Endothelial cell of umbilical vein (primary cell): Measurements from ENCODE around the gene DAP. TPM values are rescaled to one million over a fixed set of nuclear protein-coding genes. Genes with fewer than 3 reads are reported as not detected.

Source experiments
- BruUV-seq: library from RNA; stranded (reverse); fragments of 400-500 nt; replicated peaks from 2 replicates; lab custom pipeline; 2021; lab: Mats Ljungman, UMichigan
- CTCF ChIA-PET: fragments of 300-600, 350-600 bp; sonication (Branson Sonifier 250); formaldehyde crosslinking; loops from one replicate; lab custom pipeline; 2021; ENCODE audit warnings: antibody characterized with exemption, inconsistent platforms; lab: Charles Lee
- POLR2A ChIA-PET: fragments of 300-600, 350-600 bp; sonication (Branson Sonifier 250); formaldehyde crosslinking; loops from one replicate; lab custom pipeline; 2021; ENCODE audit warnings: antibody characterized with exemption, inconsistent platforms; lab: Charles Lee
- DNase-seq: peaks from one replicate; pipeline ENCODE4 v3.0.0-alpha.2; 2011; ENCODE audit warnings: low read depth, low spot score
- FAIRE-seq: peaks from 2 replicates; lab custom pipeline; 2011; peaks lifted over from hg19 to GRCh38; lab: Jason Lieb, UNC
- H2AFZ ChIP-seq: 2 replicates; pipeline ENCODE4 v1.6.0; 2012; ENCODE audit warnings: low read depth, low read length, control low read depth, inconsistent platforms
- H3K27ac ChIP-seq: 2 replicates; pipeline ENCODE4 v1.5.1; 2011; ENCODE audit warnings: low read depth, mild to moderate bottlenecking, control low read depth, low read length, moderate library complexity; ENCODE audit not compliant: insufficient read depth
- H3K27me3 ChIP-seq, 2 experiments: 2 replicates each; pipeline versions ENCODE4 v1.6.0 to v1.6.1; 2011; ENCODE audit warnings: low read length in 2 of 2, mixed read lengths in 1 of 2; ENCODE audit not compliant: control insufficient read depth in 2 of 2, insufficient read depth in 2 of 2
- H3K36me3 ChIP-seq, 2 experiments: 2 replicates in 1 of 2; 3 replicates in 1 of 2; pipeline ENCODE4 v1.5.1; 2011; ENCODE audit warnings: low read length in 2 of 2, mild to moderate bottlenecking in 1 of 2, moderate library complexity in 1 of 2; ENCODE audit not compliant: control insufficient read depth in 2 of 2, insufficient read depth in 2 of 2; ENCODE audit errors: extremely low read depth in 1 of 2
- H3K4me1 ChIP-seq: 3 replicates; pipeline ENCODE4 v1.5.1; 2011; ENCODE audit warnings: mild to moderate bottlenecking, low read length; ENCODE audit not compliant: control insufficient read depth, insufficient read depth; ENCODE audit errors: extremely low read depth
- H3K4me2 ChIP-seq: 2 replicates; pipeline ENCODE4 v1.6.1; 2011; ENCODE audit warnings: low read length, control low read depth, mixed read lengths; ENCODE audit not compliant: insufficient read depth
- H3K4me3 ChIP-seq, 3 experiments: fragments of 200-600 bp in 1 of 3; sonication (generic), shearing (Covaris generic) in 1 of 3; replicated peaks in 1 of 3; 2 replicates each; pipeline ENCODE4 v1.5.1; 2011 to 2016; ENCODE audit warnings: control low read depth in 3 of 3, low read length in 3 of 3, mild to moderate bottlenecking in 2 of 3, inconsistent platforms in 1 of 3, low read depth in 1 of 3, moderate library complexity in 1 of 3; ENCODE audit not compliant: insufficient read depth in 1 of 3
- H3K79me2 ChIP-seq: 2 replicates; pipeline ENCODE4 v1.6.0; 2012; ENCODE audit warnings: low read length, inconsistent platforms; ENCODE audit not compliant: control insufficient read depth, insufficient read depth
- H3K9ac ChIP-seq: replicated peaks from 2 replicates; pipeline ENCODE3; 2011; ENCODE audit warnings: low read length, control low read depth; ENCODE audit not compliant: insufficient read depth; ENCODE audit errors: extremely low read depth
- H3K9me1 ChIP-seq: replicated peaks from 3 replicates; pipeline ENCODE4 v1.6.0; 2011; ENCODE audit warnings: mild to moderate bottlenecking, low read length; ENCODE audit not compliant: control insufficient read depth, insufficient read depth; ENCODE audit errors: extremely low read depth
- H3K9me3 ChIP-seq: replicated peaks from 2 replicates; pipeline ENCODE4 v1.5.1; 2012; ENCODE audit warnings: low read length, inconsistent platforms; ENCODE audit not compliant: control insufficient read depth, insufficient read depth
- H4K20me1 ChIP-seq: replicated peaks from 2 replicates; pipeline ENCODE3; 2011; ENCODE audit warnings: mild to moderate bottlenecking, low read length; ENCODE audit not compliant: control insufficient read depth, insufficient read depth; ENCODE audit errors: extremely low read depth
- CTCF ChIP-seq, 2 donors: IDR thresholded peaks; 1 replicate in 1 of 2; 2 replicates in 1 of 2; pipeline ENCODE4 v1.5.1; 2011; ENCODE audit warnings: low read length in 2 of 2, mild to moderate bottlenecking in 2 of 2, moderate library complexity in 2 of 2, control low read depth in 1 of 2, inconsistent platforms in 1 of 2, low read depth in 1 of 2; ENCODE audit not compliant: insufficient read depth in 1 of 2; ENCODE audit errors: extremely low read depth in 1 of 2
- EZH2 ChIP-seq: IDR thresholded peaks from 2 replicates; pipeline ENCODE4 v1.6.1; 2012; ENCODE audit warnings: borderline replicate concordance, low read depth, mild to moderate bottlenecking, moderate library complexity, low read length, inconsistent platforms; ENCODE audit not compliant: severe bottlenecking
- FOS ChIP-seq: IDR thresholded peaks from 2 replicates; pipeline ENCODE4 v1.6.1; 2011; ENCODE audit warnings: mild to moderate bottlenecking, low read length, moderate library complexity, borderline replicate concordance; ENCODE audit not compliant: insufficient read depth
- GATA2 ChIP-seq: IDR thresholded peaks from 2 replicates; pipeline ENCODE4 v1.7.0; 2011; ENCODE audit warnings: low read depth, mild to moderate bottlenecking, moderate library complexity, mixed read lengths, low read length; ENCODE audit not compliant: insufficient read length, insufficient read depth
- JUN ChIP-seq: IDR thresholded peaks from 2 replicates; pipeline ENCODE4 v1.6.1; 2011; ENCODE audit warnings: borderline replicate concordance, low read depth; ENCODE audit not compliant: insufficient read length, insufficient read depth
- MYC ChIP-seq: IDR thresholded peaks from one replicate; pipeline ENCODE4 v1.6.1; 2011; ENCODE audit warnings: mild to moderate bottlenecking, low read depth, low read length
- POLR2A ChIP-seq: IDR thresholded peaks from 2 replicates; pipeline ENCODE4 v1.6.1; 2012; ENCODE audit warnings: low read depth, mild to moderate bottlenecking, control low read depth, low read length
- POLR2AphosphoS5 ChIP-seq: IDR thresholded peaks from 2 replicates; pipeline ENCODE4 v1.6.1; 2012; ENCODE audit warnings: low read depth, mild to moderate bottlenecking, control low read depth, low read length, moderate library complexity; ENCODE audit not compliant: insufficient read depth
- dilution Hi-C: fragments of 300-500 bp; cut with MboI; formaldehyde crosslinking; loops from one replicate; pipeline ENCODE4 v1.15.0; 2019; ENCODE audit warnings: low sequenced_read_pairs; ENCODE audit not compliant: extremely low pct_ligation_motif_present
- intact Hi-C: fragments of 100-400 bp; cut with micrococcal nuclease; formaldehyde crosslinking; loops from one replicate; pipeline ENCODE4 v1.10.0; 2022
- polyA plus RNA-seq, 4 experiments: library from polyadenylated mRNA; depleted of rRNA in 3 of 4; stranded (reverse) in 3 of 4; unstranded in 1 of 4; fragments of >200 nt; gene quantifications; 2 replicates each; pipeline versions ENCODE4 v1.2.1 to v1.2.3, GENCODE V29; 2011 to 2012; ENCODE audit warnings: missing spikeins in 1 of 4
- total RNA-seq: library from RNA; stranded (reverse); gene quantifications from 2 replicates; pipeline ENCODE4 v1.2.3, GENCODE V29; 2021
- TF ChIP-seq, protein P1 (sequence below): IDR thresholded peaks from 2 replicates; pipeline ENCODE4 v1.6.1; 2011; ENCODE audit not compliant: insufficient read depth, insufficient read length

DAP gene
- total and polyA plus RNA-seq, 2 donors (not counting 3 experiments of a cell fraction or from before 2014, with no cell fraction given) = 79.8 to 188 TPM

GRCh38 chr5:10709933-10710332, 51.1 kb downstream of the DAP start:
- no peaks in the 10 kb centered on the region for H3K27me3 ChIP-seq
- ChIA-PET POLR2A (no interaction called here), CTCF (interaction anchor here (1.4 kb wide), 1 partner anchor 22 kb away, joined by 3 read pairs; no protein-coding TSS in a partner anchor)
- BruUV-seq = no TSS peak
- peaks cover 0 to 8% of the 10 kb centered on the region in 2 experiments for H3K36me3 ChIP-seq
- H3K79me2 ChIP-seq = peaks cover 56% of the 10 kb centered on the region
- no peak overlapping the region for H3K4me2 ChIP-seq
- H3K9me1 ChIP-seq = no peaks in the 10 kb centered on the region
- dilution Hi-C loops = no loop called here
- H3K9ac ChIP-seq = no peak overlapping the region
- no peak overlapping the region for H2AFZ ChIP-seq
- intact Hi-C loops = no loop called here
- H3K4me3 ChIP-seq = no peak overlapping the region
- H4K20me1 ChIP-seq = no peaks in the 10 kb centered on the region
- peaks cover 15% of the 10 kb centered on the region for H3K4me1 ChIP-seq
- DNase-seq (no peak), FAIRE-seq (no peak)
- TF ChIP-seq MYC = no peak
- TF ChIP-seq, protein P1, sequence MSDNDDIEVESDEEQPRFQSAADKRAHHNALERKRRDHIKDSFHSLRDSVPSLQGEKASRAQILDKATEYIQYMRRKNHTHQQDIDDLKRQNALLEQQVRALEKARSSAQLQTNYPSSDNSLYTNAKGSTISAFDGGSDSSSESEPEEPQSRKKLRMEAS = no peak
- no peak for TF ChIP-seq JUN
- TF ChIP-seq CTCF (IDR thresholded peaks at IDR 0.05; ENCODE audit: extremely low read depth in 1 of 2, insufficient read depth in 1 of 2, low read depth in 1 of 2, low read length in 2 of 2) = no peak
- TF ChIP-seq GATA2 = no peak
- TF ChIP-seq POLR2AphosphoS5 = no peak
- TF ChIP-seq POLR2A = no peak
- no peak for TF ChIP-seq FOS
- TF ChIP-seq EZH2 = no peak
- H3K27ac ChIP-seq = no peak overlapping the region
- no peaks in the 10 kb centered on the region for H3K9me3 ChIP-seq
